IMR-90 (cell line): ENCODE data around the gene ARGLU1. TPM values are rescaled to one million over a fixed set of nuclear protein-coding genes. Genes with fewer than 3 reads are reported as not detected.

Experiments used
- ATAC-seq: fragments of 200-7000 bp; cut with Tn5 transposase; 2 replicates; pipeline ENCODE4 v1.9.1; 2020; ENCODE audit warnings: low read depth, mild to moderate bottlenecking, moderate library complexity
- BruUV-seq: library from RNA; stranded (reverse); fragments of 400-500 nt; replicated peaks from 2 replicates; lab custom pipeline; 2021; lab: Mats Ljungman, UMichigan
- CTCF ChIA-PET: fragments of 300-600 bp; formaldehyde crosslinking; extraction: SDS; loops from one replicate; lab custom pipeline; 2021; ENCODE audit warnings: antibody characterized with exemption; lab: Yijun Ruan, JAX
- POLR2A ChIA-PET: fragments of 300-600 bp; sonication (Branson Sonifier 250); formaldehyde crosslinking; loops from one replicate; lab custom pipeline; 2022; ENCODE audit warnings: antibody characterized with exemption; ENCODE audit not compliant: unreplicated experiment; lab: Charles Lee
- DNase-seq: peaks from one replicate; pipeline ENCODE4 v3.0.0; 2013
- H2AFZ ChIP-seq: replicated peaks from 2 replicates; pipeline ENCODE3; 2013; ENCODE audit warnings: low read length, mild to moderate bottlenecking; ENCODE audit not compliant: poor library complexity
- H2AK5ac ChIP-seq: 2 replicates; pipeline ENCODE4 v1.6.1; 2013; ENCODE audit warnings: low read depth, low read length, inconsistent platforms
- H2AK9ac ChIP-seq: replicated peaks from 2 replicates; pipeline ENCODE3; 2013; ENCODE audit warnings: mild to moderate bottlenecking, low read depth, low read length, moderate library complexity; ENCODE audit not compliant: poor library complexity
- H2BK120ac ChIP-seq: 2 replicates; pipeline ENCODE4 v1.6.1; 2013; ENCODE audit warnings: low read depth, low read length, inconsistent platforms
- H2BK15ac ChIP-seq: 3 replicates; pipeline ENCODE4 v1.6.1; 2013; ENCODE audit warnings: low read depth, low read length, inconsistent platforms
- H2BK20ac ChIP-seq: 2 replicates; pipeline ENCODE4 v1.6.1; 2013; ENCODE audit warnings: low read depth, mild to moderate bottlenecking, inconsistent platforms, low read length, moderate library complexity
- H2BK5ac ChIP-seq: 2 replicates; pipeline ENCODE4 v1.6.1; 2013; ENCODE audit warnings: mild to moderate bottlenecking, low read depth, low read length, inconsistent platforms; ENCODE audit not compliant: poor library complexity, severe bottlenecking
- H3K14ac ChIP-seq: replicated peaks from 2 replicates; pipeline ENCODE4 v1.6.1; 2013; ENCODE audit warnings: low read depth, low read length, inconsistent platforms
- H3K18ac ChIP-seq: 2 replicates; pipeline ENCODE4 v1.6.1; 2013; ENCODE audit warnings: low read depth, low read length, control low read depth
- H3K23ac ChIP-seq: 2 replicates; pipeline ENCODE4 v1.6.1; 2013; ENCODE audit warnings: low read depth, low read length, inconsistent platforms
- H3K27ac ChIP-seq: 2 replicates; pipeline ENCODE4 v1.5.1; 2013; ENCODE audit warnings: mild to moderate bottlenecking, control low read depth, low read length; ENCODE audit not compliant: insufficient read depth
- H3K27me3 ChIP-seq: 2 replicates; pipeline ENCODE4 v1.6.1; 2013; ENCODE audit warnings: low read length; ENCODE audit not compliant: control insufficient read depth, insufficient read depth
- H3K36me3 ChIP-seq: 2 replicates; pipeline ENCODE4 v1.6.1; 2013; ENCODE audit warnings: low read length, mixed read lengths; ENCODE audit not compliant: control insufficient read depth, insufficient read depth
- H3K4ac ChIP-seq: 2 replicates; pipeline ENCODE4 v1.6.1; 2013; ENCODE audit warnings: low read depth, low read length, inconsistent platforms
- H3K4me1 ChIP-seq: 2 replicates; pipeline ENCODE4 v1.6.1; 2013; ENCODE audit warnings: low read length, mixed read lengths; ENCODE audit not compliant: control insufficient read depth, insufficient read depth
- H3K4me2 ChIP-seq: 2 replicates; pipeline ENCODE4 v1.6.1; 2013; ENCODE audit warnings: low read depth, mild to moderate bottlenecking, control low read depth, low read length, moderate library complexity
- H3K4me3 ChIP-seq: 2 replicates; pipeline ENCODE4 v1.5.1; 2013; ENCODE audit warnings: low read depth, mild to moderate bottlenecking, control low read depth, low read length, moderate library complexity; ENCODE audit not compliant: insufficient read depth
- H3K56ac ChIP-seq: 2 replicates; pipeline ENCODE4 v1.6.1; 2013; ENCODE audit warnings: low read length, inconsistent platforms; ENCODE audit not compliant: insufficient read depth; ENCODE audit errors: extremely low read depth
- H3K79me1 ChIP-seq, 2 experiments: 2 replicates each; pipeline ENCODE4 v1.6.1; 2013; ENCODE audit warnings: low read length in 2 of 2, inconsistent platforms in 1 of 2, low read depth in 1 of 2
- H3K9ac ChIP-seq: 2 replicates; pipeline ENCODE4 v1.6.1; 2013; ENCODE audit warnings: low read depth, low read length, control low read depth
- H3K9me1 ChIP-seq: 2 replicates; pipeline ENCODE4 v1.6.1; 2013; ENCODE audit warnings: low read length, inconsistent platforms; ENCODE audit not compliant: insufficient read depth
- H3K9me3 ChIP-seq: 2 replicates; pipeline ENCODE4 v1.6.1; 2013; ENCODE audit warnings: low read length; ENCODE audit not compliant: control insufficient read depth, insufficient read depth
- H4K20me1 ChIP-seq: 2 replicates; pipeline ENCODE4 v1.6.1; 2013; ENCODE audit warnings: low read length, inconsistent platforms; ENCODE audit not compliant: insufficient read depth
- H4K5ac ChIP-seq: 2 replicates; pipeline ENCODE4 v1.6.1; 2013; ENCODE audit warnings: mild to moderate bottlenecking, low read depth, low read length, control low read depth
- H4K8ac ChIP-seq, 2 experiments: 2 replicates each; pipeline ENCODE4 v1.6.1; 2013; ENCODE audit warnings: low read depth in 2 of 2, low read length in 2 of 2, control low read depth in 1 of 2, inconsistent platforms in 1 of 2
- H4K91ac ChIP-seq: 2 replicates; pipeline ENCODE4 v1.6.1; 2013; ENCODE audit warnings: low read depth, low read length, inconsistent platforms; ENCODE audit not compliant: insufficient read depth
- CEBPB ChIP-seq: IDR thresholded peaks from 2 replicates; pipeline ENCODE4 v1.6.1; 2012; ENCODE audit warnings: low read depth, low read length, improper control_type of control experiment
- CHD1 ChIP-seq: IDR thresholded peaks from 2 replicates; pipeline ENCODE4 v1.6.1; 2012; ENCODE audit warnings: low read depth, low read length, improper control_type of control experiment
- CTCF ChIP-seq: conservative IDR thresholded peaks from 2 replicates; pipeline ENCODE4 v1.5.1; 2012; ENCODE audit warnings: mild to moderate bottlenecking, low read depth, low read length, improper control_type of control experiment
- ELK1 ChIP-seq: fragments of 150-350 bp; IDR thresholded peaks from 2 replicates; pipeline ENCODE4 v1.6.1; 2016; ENCODE audit warnings: low read depth, mild to moderate bottlenecking, low read length, moderate library complexity, borderline replicate concordance
- FOS ChIP-seq: fragments of 150-350 bp; IDR thresholded peaks from 2 replicates; pipeline ENCODE4 v1.6.1; 2016; ENCODE audit warnings: low read depth, low read length
- MAFK ChIP-seq: IDR thresholded peaks from 2 replicates; pipeline ENCODE4 v1.6.1; 2012; ENCODE audit warnings: low read depth, low read length, improper control_type of control experiment
- MAZ ChIP-seq: IDR thresholded peaks from 2 replicates; pipeline ENCODE4 v1.6.1; 2012; ENCODE audit warnings: low read depth, mild to moderate bottlenecking, low read length, improper control_type of control experiment, moderate library complexity, borderline replicate concordance
- MXI1 ChIP-seq: IDR thresholded peaks from 2 replicates; pipeline ENCODE4 v1.6.1; 2012; ENCODE audit warnings: low read depth, mild to moderate bottlenecking, low read length, moderate library complexity, borderline replicate concordance
- NFE2L2 ChIP-seq: fragments of 150-350 bp; IDR thresholded peaks from 2 replicates; pipeline ENCODE4 v1.6.1; 2016; ENCODE audit warnings: low read depth, mild to moderate bottlenecking, low read length
- POLR2A ChIP-seq: IDR thresholded peaks from 2 replicates; pipeline ENCODE4 v1.6.1; 2012; ENCODE audit warnings: mild to moderate bottlenecking, low read depth, low read length
- RAD21 ChIP-seq: IDR thresholded peaks from 2 replicates; pipeline ENCODE4 v1.6.1; 2012; ENCODE audit warnings: low read length, improper control_type of control experiment
- RCOR1 ChIP-seq: IDR thresholded peaks from 2 replicates; pipeline ENCODE4 v1.6.1; 2012; ENCODE audit warnings: mild to moderate bottlenecking, low read length, improper control_type of control experiment; ENCODE audit not compliant: insufficient replicate concordance
- RFX5 ChIP-seq: IDR thresholded peaks from 2 replicates; pipeline ENCODE4 v1.8.0; 2012; ENCODE audit warnings: low read depth, mild to moderate bottlenecking, low read length, moderate library complexity
- SMC3 ChIP-seq: fragments of 150-350 bp; IDR thresholded peaks from 2 replicates; pipeline ENCODE4 v1.6.1; 2016; ENCODE audit warnings: low read depth, mild to moderate bottlenecking, antibody characterized with exemption, low read length, moderate library complexity
- WGBS, 2 experiments: methylation state at CpG; one replicate each; pipeline versions ENCODE4 v1.1.5 to v1.1.7; 2013; ENCODE audit warnings: missing lambda C conversion rate in 2 of 2; ENCODE audit not compliant: insufficient read length in 1 of 2; ENCODE audit errors: extremely low coverage in 2 of 2; 5-methylcytosine and 5-hydroxymethylcytosine counted together
- dilution Hi-C: fragments of 300-500 bp; cut with HindIII; formaldehyde crosslinking; loops from one replicate; pipeline ENCODE4 v1.14.3; 2018; ENCODE audit warnings: low sequenced_read_pairs; ENCODE audit not compliant: unreplicated experiment
- in situ Hi-C: fragments of 300-500 bp; cut with MboI; formaldehyde crosslinking; loops from 3 replicates; pipeline ENCODE4 v1.14.3; 2019; ENCODE audit warnings: low sequenced_read_pairs, inconsistent platforms, mixed read lengths
- intact Hi-C: fragments of 100-400 bp; cut with micrococcal nuclease; formaldehyde crosslinking; loops from 2 replicates; pipeline ENCODE4 v1.10.0; 2022
- polyA plus RNA-seq, 3 experiments: library from polyadenylated mRNA; depleted of rRNA; stranded (reverse); fragments of >200 nt; gene quantifications; 2 replicates each; pipeline ENCODE4 v1.2.3, GENCODE V29; 2012; ENCODE audit warnings: low replicate concordance in 1 of 3
- total RNA-seq: library from RNA; depleted of rRNA; stranded (reverse); fragments of >200 nt; gene quantifications from 2 replicates; pipeline ENCODE4 v1.2.3, GENCODE V29; 2012
- TF ChIP-seq, protein P1 (sequence below): fragments of 150-350 bp; IDR thresholded peaks from 2 replicates; pipeline ENCODE4 v1.6.1; 2017; ENCODE audit warnings: mild to moderate bottlenecking, antibody characterized with exemption, low read length, low read depth

The ARGLU1 gene
- total and polyA plus RNA-seq, 2 of the 4 experiments (the other 2 are of a cell fraction): 11.1 to 51.4 TPM

DNA sequence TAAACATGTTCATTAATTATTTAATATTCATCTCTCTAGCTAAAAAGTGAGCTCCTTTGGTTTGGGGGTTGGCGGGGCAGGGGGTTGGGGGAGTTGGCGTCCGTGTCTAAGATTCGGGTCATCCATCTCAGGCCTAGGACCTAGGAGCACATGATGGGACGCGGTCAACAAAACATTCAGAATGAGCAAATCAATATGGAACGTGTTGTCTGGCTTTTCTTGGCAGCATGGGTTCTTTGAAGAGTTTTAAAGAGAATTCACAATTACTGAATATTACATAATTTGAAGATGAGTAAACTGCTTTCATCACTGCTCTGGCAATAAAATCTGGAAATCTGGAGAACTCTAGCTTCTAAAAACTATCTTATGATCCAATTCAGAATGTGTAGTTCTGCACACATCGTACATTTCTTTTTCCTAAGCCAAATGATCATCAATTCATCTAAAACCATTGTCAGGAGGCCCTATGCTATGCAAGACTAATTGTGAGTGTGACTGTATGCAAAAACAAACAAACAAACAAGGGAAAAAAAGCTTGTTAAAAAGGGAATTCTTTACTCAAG, 5.4 kb upstream of the ARGLU1 start:
- Histone ChIP-seq H3K9me1 (peaks cover 4% of the 10 kb centered on the region), H2BK20ac (no peak overlapping the region), H3K14ac (no peak overlapping the region), H3K18ac (no peak overlapping the region), H2AK5ac (no peak overlapping the region), H3K79me1 (peaks cover 4% of the 10 kb centered on the region in 2 experiments; a peak in 2 of 4 replicates), H3K4me2 (no peak overlapping the region), H2BK120ac (no peak overlapping the region), H3K27me3 (no peaks in the 10 kb centered on the region), H3K27ac (no peak overlapping the region), H2BK5ac (no peak overlapping the region), H2AK9ac (no peak overlapping the region), H3K23ac (no peak overlapping the region), H3K4me3 (no peak overlapping the region), H3K4me1 (peaks cover 1% of the 10 kb centered on the region; the same call in 1 of the 2 replicates), H3K9ac (no peak overlapping the region), H4K91ac (no peak overlapping the region), H4K20me1 (no peaks in the 10 kb centered on the region), H4K5ac (no peak overlapping the region), H3K9me3 (no peaks in the 10 kb centered on the region), H4K8ac (no peak overlapping the region), H2AFZ (no peak overlapping the region), H3K36me3 (no peaks in the 10 kb centered on the region), H3K56ac (no peak overlapping the region), H3K4ac (no peak overlapping the region), H2BK15ac (no peak overlapping the region)
- no peak for ATAC-seq
- no peak for TF ChIP-seq SMC3
- TF ChIP-seq NFE2L2: no peak
- no peak for TF ChIP-seq MAFK
- no peak for TF ChIP-seq MAZ
- no peak for TF ChIP-seq RFX5
- TF ChIP-seq CEBPB: no peak
- TF ChIP-seq, protein P1, sequence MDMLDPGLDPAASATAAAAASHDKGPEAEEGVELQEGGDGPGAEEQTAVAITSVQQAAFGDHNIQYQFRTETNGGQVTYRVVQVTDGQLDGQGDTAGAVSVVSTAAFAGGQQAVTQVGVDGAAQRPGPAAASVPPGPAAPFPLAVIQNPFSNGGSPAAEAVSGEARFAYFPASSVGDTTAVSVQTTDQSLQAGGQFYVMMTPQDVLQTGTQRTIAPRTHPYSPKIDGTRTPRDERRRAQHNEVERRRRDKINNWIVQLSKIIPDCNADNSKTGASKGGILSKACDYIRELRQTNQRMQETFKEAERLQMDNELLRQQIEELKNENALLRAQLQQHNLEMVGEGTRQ: no peak
- TF ChIP-seq RCOR1: no peak
- no peak for TF ChIP-seq MXI1
- no peak for TF ChIP-seq CTCF
- TF ChIP-seq FOS: no peak
- TF ChIP-seq RAD21: no peak
- TF ChIP-seq ELK1: no peak
- no peak for TF ChIP-seq CHD1
- no peak for TF ChIP-seq POLR2A
- dilution Hi-C loops: no loop called here
- peak; percentile 52 for DNase-seq
- ChIA-PET POLR2A (interaction anchor here (0.6 kb wide), 1 partner anchor 341 kb away, joined by 3 read pairs; no protein-coding TSS in a partner anchor), CTCF (no interaction called here)
- in situ Hi-C loops: no loop called here
- no CpG with 5 or more reads among the region's 8 CpGs for WGBS, 2 experiments
- BruUV-seq: no TSS peak
- intact Hi-C loops: no loop called here
